SU-DHL-6 (cell line): ENCODE results near the gene ANKRD65.

Source experiments
- CTCF ChIP-seq: fragments of 200-600 bp; sonication (generic); IDR thresholded peaks from one replicate; pipeline ENCODE4 v1.5.1; 2017; ENCODE audit warnings: antibody characterized with exemption, mild to moderate bottlenecking, low read length, moderate library complexity; ENCODE audit not compliant: insufficient read depth, poor library complexity, severe bottlenecking
- EZH2phosphoT487 ChIP-seq: fragments of 200-600 bp; sonication (generic), shearing (Covaris generic); conservative IDR thresholded peaks from 2 replicates; pipeline ENCODE4 v1.6.1; 2018; ENCODE audit warnings: mild to moderate bottlenecking, antibody characterized with exemption, low read length, moderate library complexity, mixed read lengths

GRCh38 chr1:1435911-1436629, 15.0 kb upstream of the ANKRD65 start:
- TF ChIP-seq CTCF (no peak), EZH2phosphoT487 (no peak)
